ENCODE measurements around the gene CPZ. TPM values are rescaled to one million over a fixed set of nuclear protein-coding genes. Genes with fewer than 3 reads are reported as not detected.

The CPZ gene
- total RNA-seq, 1 experiment from 2014 or later, result 37.3 TPM

DNA sequence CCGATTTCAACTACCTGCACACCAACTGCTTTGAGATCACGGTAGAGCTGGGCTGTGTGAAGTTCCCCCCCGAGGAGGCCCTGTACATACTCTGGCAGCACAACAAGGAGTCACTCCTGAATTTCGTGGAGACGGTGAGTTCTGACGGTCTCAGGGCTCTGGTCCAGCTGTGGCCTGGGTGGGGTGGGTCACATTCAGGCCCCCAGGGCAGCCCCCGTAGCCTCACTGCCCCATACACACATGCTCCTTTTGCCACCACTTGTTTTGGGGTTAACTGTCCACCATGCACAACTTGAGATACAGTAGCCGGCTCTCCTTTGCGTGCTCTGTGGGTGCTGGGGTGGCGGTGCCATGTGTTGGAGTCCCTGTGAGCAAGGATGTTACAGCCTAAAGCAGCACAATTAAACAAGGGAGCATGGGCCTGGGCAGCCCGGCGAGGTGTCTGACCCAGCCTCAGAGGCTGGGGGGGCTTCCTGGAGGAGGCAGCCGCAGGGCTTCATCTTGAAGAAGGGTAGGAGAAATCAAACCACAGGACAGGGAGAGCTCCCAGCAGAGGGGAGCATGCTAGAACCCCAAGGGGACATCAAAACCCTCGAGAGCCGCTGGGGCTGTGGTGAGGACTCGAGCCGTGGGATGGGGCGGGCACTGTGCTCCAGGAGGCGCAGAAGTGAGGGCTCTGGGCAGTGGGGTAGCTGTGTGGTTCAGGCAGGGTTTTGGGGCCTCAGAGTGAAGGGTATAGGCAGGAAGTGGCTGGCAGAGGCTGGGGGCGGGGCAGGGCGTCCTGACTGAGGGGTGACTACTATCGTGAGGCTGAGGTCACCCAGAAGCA, 22.0 kb downstream of the CPZ start:
- Histone ChIP-seq H4K8ac (replicated peaks; ENCODE audit: insufficient read length, low read depth, low read length) (no peak overlapping the region), H4K91ac (ENCODE audit: insufficient read length, low read depth, low read length) (no peak overlapping the region), H2BK5ac (ENCODE audit: insufficient read length, low read length) (no peak overlapping the region), H3K23me2 (ENCODE audit: insufficient read length, low read depth, low read length, poor library complexity, severe bottlenecking) (no peaks in the 10 kb centered on the region), H2BK20ac (ENCODE audit: low read depth, low read length, poor library complexity, severe bottlenecking) (no peak overlapping the region), H3K27me3 (ENCODE audit: insufficient read depth, low read length) (no peaks in the 10 kb centered on the region), H2BK120ac (ENCODE audit: low read depth, low read length, poor library complexity, severe bottlenecking) (no peak overlapping the region), H3K79me2 (ENCODE audit: insufficient read depth, low read length) (no peaks in the 10 kb centered on the region), H2AK5ac (ENCODE audit: insufficient read length, low read length) (no peak overlapping the region), H3K56ac (ENCODE audit: insufficient read length, low read depth, low read length) (no peak overlapping the region), H3K79me1 (ENCODE audit: insufficient read depth, low read depth, low read length, poor library complexity, severe bottlenecking) (no peaks in the 10 kb centered on the region), H3K4ac (ENCODE audit: low read depth, low read length) (no peak overlapping the region), H4K5ac (ENCODE audit: insufficient read length, low read depth, low read length) (no peak overlapping the region), H2AFZ (ENCODE audit: low read length) (no peak overlapping the region), H3T11ph (ENCODE audit: low read length) (no peak overlapping the region), H3K4me2 (ENCODE audit: insufficient read depth, insufficient read length, low read length) (no peak overlapping the region), H3K4me1 (ENCODE audit: insufficient read depth, low read length) (no peaks in the 10 kb centered on the region), H2BK12ac (ENCODE audit: insufficient read length, low read depth, low read length) (no peak overlapping the region), H3K18ac (ENCODE audit: insufficient read length, low read depth, low read length) (no peak overlapping the region), H3K14ac (ENCODE audit: insufficient read depth, low read length) (no peak overlapping the region), H3K23ac (ENCODE audit: insufficient read length, low read depth, low read length) (no peak overlapping the region), H3K27ac (ENCODE audit: insufficient read length, low read depth, low read length) (no peak overlapping the region), H3K9me3 (ENCODE audit: control insufficient read depth, low read depth, low read length) (no peaks in the 10 kb centered on the region), H3K9ac (ENCODE audit: extremely low read depth, insufficient read length, low read length) (no peak overlapping the region), H2BK15ac (ENCODE audit: low read depth, low read length) (no peak overlapping the region), H4K20me1 (ENCODE audit: control insufficient read depth, insufficient read depth, insufficient read length) (no peaks in the 10 kb centered on the region)
- Mint-ChIP-seq H3K27ac (no peak overlapping the region), H3K27me3 (ENCODE audit: low read depth) (peaks cover 4% of the 10 kb centered on the region; the same call in 1 of the 2 replicates), H3K36me3 (ENCODE audit: insufficient read depth in 1 of 3, low read depth in 3 of 3) (peaks cover 0 to 68% (median 63%) of the 10 kb centered on the region in 3 experiments; a peak in 4 of 7 replicates), H3K4me1 (no peaks in the 10 kb centered on the region; a peak in 1 of 4 replicates), H3K9me3 (no peaks in the 10 kb centered on the region), H3K4me3 (no peak overlapping the region)
- WGBS (ENCODE audit: extremely low coverage, insufficient read length, low lambda C conversion rate), result no CpG with 5 or more reads among the region's 22 CpGs
- TF ChIP-seq, protein P1, sequence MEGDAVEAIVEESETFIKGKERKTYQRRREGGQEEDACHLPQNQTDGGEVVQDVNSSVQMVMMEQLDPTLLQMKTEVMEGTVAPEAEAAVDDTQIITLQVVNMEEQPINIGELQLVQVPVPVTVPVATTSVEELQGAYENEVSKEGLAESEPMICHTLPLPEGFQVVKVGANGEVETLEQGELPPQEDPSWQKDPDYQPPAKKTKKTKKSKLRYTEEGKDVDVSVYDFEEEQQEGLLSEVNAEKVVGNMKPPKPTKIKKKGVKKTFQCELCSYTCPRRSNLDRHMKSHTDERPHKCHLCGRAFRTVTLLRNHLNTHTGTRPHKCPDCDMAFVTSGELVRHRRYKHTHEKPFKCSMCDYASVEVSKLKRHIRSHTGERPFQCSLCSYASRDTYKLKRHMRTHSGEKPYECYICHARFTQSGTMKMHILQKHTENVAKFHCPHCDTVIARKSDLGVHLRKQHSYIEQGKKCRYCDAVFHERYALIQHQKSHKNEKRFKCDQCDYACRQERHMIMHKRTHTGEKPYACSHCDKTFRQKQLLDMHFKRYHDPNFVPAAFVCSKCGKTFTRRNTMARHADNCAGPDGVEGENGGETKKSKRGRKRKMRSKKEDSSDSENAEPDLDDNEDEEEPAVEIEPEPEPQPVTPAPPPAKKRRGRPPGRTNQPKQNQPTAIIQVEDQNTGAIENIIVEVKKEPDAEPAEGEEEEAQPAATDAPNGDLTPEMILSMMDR (conservative IDR thresholded peaks at IDR 0.05), result no peak
- DNase-seq, result no peak
